Large intestine (tissue), 3 donors: ENCODE measurements around the gene HERC2. TPM values are rescaled to one million over a fixed set of nuclear protein-coding genes. Genes with fewer than 3 reads are reported as not detected.
"Not testable (repeated sequence)": the region's sequence is repeated elsewhere in the genome, so short reads cannot be mapped to it uniquely, and the experiment has no call there.

Experiments used
- DNase-seq, 2 donors: peaks; one replicate each; pipeline versions ENCODE4 v3.0.0 to v3.0.0-alpha.2; 2013
- H3K27ac ChIP-seq: one replicate; pipeline ENCODE4 v1.5.1; 2013; ENCODE audit warnings: low read length
- H3K27me3 ChIP-seq: 2 replicates; pipeline ENCODE4 v1.6.1; 2013; ENCODE audit warnings: low read length; ENCODE audit not compliant: control insufficient read depth, insufficient read depth
- H3K36me3 ChIP-seq: 2 replicates; pipeline ENCODE4 v1.6.1; 2013; ENCODE audit warnings: low read length; ENCODE audit not compliant: control insufficient read depth, insufficient read depth
- H3K4me1 ChIP-seq: one replicate; pipeline ENCODE4 v1.6.1; 2013; ENCODE audit warnings: low read length; ENCODE audit not compliant: control insufficient read depth, insufficient read depth
- H3K4me3 ChIP-seq: one replicate; pipeline ENCODE4 v1.5.1; 2013; ENCODE audit warnings: low read length
- H3K9me3 ChIP-seq: one replicate; pipeline ENCODE4 v1.6.1; 2013; ENCODE audit warnings: mild to moderate bottlenecking, low read depth, low read length, moderate library complexity; ENCODE audit not compliant: control insufficient read depth
- WGBS: methylation state at CpG from one replicate; pipeline ENCODE4 v1.1.5; 2013; ENCODE audit warnings: low lambda C conversion rate; ENCODE audit not compliant: insufficient coverage; 5-methylcytosine and 5-hydroxymethylcytosine counted together
- polyA plus RNA-seq: library from polyadenylated mRNA; unstranded; fragments of 120-200 nt; gene quantifications from one replicate; pipeline ENCODE4 v1.2.1, GENCODE V29; 2013

Gene HERC2
- polyA plus RNA-seq, 1 donor = 42.7 TPM

GRCh38 chr15:28305700-28306099 is 16.3 kb downstream of the HERC2 start:
- not testable (repeated sequence) for H3K4me3 ChIP-seq, H3K36me3 ChIP-seq, H3K27me3 ChIP-seq, DNase-seq, H3K4me1 ChIP-seq, H3K27ac ChIP-seq, H3K9me3 ChIP-seq
- WGBS = no CpG with 5 or more reads among the region's 2 CpGs

- no CpG with 5 or more reads among the region's 3 CpGs for WGBS
- not testable (repeated sequence) for H3K9me3 ChIP-seq, H3K4me3 ChIP-seq, H3K36me3 ChIP-seq, H3K27me3 ChIP-seq, H3K4me1 ChIP-seq, H3K27ac ChIP-seq, DNase-seq
These were observed 24.5 kb downstream of the HERC2 start for GRCh38 chr15:28297434-28297833.

- DNase-seq, H3K27ac ChIP-seq, H3K4me3 ChIP-seq, H3K4me1 ChIP-seq, H3K36me3 ChIP-seq, H3K27me3 ChIP-seq, H3K9me3 ChIP-seq: not testable (repeated sequence)
- WGBS = no CpG with 5 or more reads among the region's 4 CpGs
These were observed 25.2 kb downstream of the HERC2 start for GRCh38 chr15:28296814-28297213.

GRCh38 chr15:28295009-28295563 is 26.9 kb downstream of the HERC2 start:
- whole genome bisulfite sequencing = no CpG with 5 or more reads among the region's 3 CpGs
- not testable (repeated sequence) for H3K4me3 ChIP-seq, H3K27ac ChIP-seq

GRCh38 chr15:28294560-28294959 is 27.4 kb downstream of the HERC2 start:
- not testable (repeated sequence) for H3K4me3 ChIP-seq, H3K9me3 ChIP-seq, H3K27ac ChIP-seq, H3K27me3 ChIP-seq, H3K4me1 ChIP-seq, DNase-seq
- WGBS = no CpG with 5 or more reads among the region's 10 CpGs
- H3K36me3 ChIP-seq = peaks cover 19% of the 10 kb centered on the region

More at GRCh38 chr15:28295009-28295563, 26.9 kb downstream of the HERC2 start:
- H3K4me1 ChIP-seq, DNase-seq, H3K27me3 ChIP-seq, H3K9me3 ChIP-seq: not testable (repeated sequence)
- H3K36me3 ChIP-seq = peaks cover 14% of the 10 kb centered on the region

DNA sequence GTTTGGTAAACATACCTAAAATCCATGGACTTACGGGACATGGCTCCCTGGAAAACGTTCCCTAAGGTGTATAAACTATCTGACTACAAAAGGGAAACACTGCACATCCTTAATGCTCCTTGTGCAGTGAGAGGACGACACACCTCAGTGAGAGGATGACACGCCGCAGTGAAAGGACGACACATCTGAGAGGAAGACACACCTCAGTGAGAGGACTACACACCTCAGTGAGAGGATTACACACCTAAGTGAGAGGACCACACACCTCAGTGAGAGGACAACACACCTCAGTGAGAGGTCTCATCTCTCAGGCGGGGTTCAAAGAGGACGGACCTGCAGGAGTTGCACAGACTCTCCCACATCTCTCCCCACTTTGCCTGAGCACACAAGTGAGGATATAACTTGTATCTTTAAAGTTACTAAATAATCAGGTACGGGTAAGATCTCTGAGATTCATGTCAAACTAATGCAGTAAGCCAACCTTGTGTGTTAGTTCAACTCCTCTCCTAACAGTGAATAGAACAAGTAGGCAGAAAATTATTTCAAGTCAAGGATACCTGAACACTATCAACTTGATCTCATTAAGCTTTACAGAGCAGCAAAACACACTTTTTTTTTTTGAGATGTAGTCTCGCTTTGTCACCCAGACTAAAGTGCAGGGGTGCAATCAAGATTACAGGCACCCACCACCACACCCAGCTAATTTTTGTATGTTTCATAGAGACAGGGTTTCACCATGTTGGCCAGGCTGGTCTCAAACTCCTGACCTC is 32.1 kb downstream of the HERC2 start:
- no peaks in the 10 kb centered on the region for H3K9me3 ChIP-seq
- no peak overlapping the region for H3K27ac ChIP-seq
- no peaks in the 10 kb centered on the region for H3K4me1 ChIP-seq
- H3K4me3 ChIP-seq = no peak overlapping the region
- no peaks in the 10 kb centered on the region for H3K27me3 ChIP-seq
- 100% methylated on average over 1 of the region's 10 CpGs for WGBS
- no peak for DNase-seq
- peaks cover 22% of the 10 kb centered on the region for H3K36me3 ChIP-seq

DNA sequence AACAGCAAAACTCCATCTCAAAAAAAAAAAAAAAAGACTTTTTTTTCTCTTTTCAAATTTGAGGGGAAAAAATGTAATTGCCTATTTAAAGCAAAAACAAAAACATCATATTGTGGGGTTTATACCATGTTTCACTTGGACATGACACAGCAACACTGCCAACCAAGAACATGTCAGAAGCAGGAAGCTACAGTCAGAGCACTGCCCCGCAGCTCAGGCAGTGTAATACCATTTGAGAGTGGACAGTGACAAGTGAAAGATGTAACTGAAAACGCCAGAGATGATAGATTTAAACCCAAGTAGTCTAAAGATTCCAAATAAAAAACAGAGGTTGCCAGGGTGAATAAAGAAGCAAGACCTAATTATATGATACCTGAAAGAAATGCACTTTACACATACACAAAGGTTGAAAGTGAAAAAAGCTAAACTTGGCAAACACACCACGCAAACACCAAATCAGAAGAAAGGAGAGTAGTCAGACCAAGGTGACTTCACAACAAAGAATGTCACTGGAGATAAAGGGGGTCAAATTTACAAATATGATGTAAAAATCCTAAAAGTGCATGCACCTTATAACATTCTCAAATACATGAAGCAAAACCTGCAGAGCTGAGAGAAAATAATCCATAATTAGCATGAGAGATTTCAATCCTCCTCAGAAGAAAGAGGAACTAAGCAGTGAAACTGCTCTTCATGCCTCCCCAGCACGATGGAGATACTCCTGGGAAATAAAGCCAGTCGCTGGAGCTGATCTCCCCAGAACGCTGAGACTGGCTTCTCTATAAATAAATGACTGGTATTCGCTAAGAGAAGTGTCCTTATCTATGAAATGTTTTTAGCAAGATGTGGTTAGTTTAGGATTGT is 32.9 kb downstream of the HERC2 start:
- H3K27ac ChIP-seq, DNase-seq, H3K27me3 ChIP-seq, H3K4me1 ChIP-seq, H3K4me3 ChIP-seq, H3K9me3 ChIP-seq: not testable (repeated sequence)
- WGBS = 80% methylated on average over 1 of the region's 7 CpGs
- peaks cover 22% of the 10 kb centered on the region for H3K36me3 ChIP-seq

DNA sequence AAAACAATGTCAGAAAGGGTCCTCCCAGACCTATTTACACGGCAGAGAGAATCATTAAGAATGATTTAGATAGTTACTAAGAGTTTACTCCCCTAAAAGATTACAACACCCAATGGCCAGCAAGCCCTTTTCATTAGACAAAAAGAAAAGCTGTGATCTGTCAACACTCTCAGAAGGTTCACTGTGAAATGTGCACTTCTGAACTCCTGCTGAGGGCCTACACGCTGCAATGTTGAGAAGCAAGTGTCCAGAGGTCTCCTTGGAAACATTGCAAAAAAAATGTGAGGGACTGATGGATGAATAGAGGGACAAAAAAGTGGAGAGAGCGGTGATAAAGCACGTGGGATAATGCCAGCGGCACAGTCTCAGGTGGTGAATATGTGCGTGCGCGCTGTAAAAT is 35.3 kb downstream of the HERC2 start:
- no CpG with 5 or more reads among the region's 8 CpGs for WGBS
- peaks cover 27% of the 10 kb centered on the region for H3K36me3 ChIP-seq
- not testable (repeated sequence) for DNase-seq, H3K4me1 ChIP-seq, H3K27ac ChIP-seq, H3K4me3 ChIP-seq, H3K27me3 ChIP-seq, H3K9me3 ChIP-seq

- no peaks in the 10 kb centered on the region for H3K4me1 ChIP-seq
- peaks cover 29% of the 10 kb centered on the region for H3K36me3 ChIP-seq
- DNase-seq = no peak
- H3K9me3 ChIP-seq = peaks cover 7% of the 10 kb centered on the region
- H3K27ac ChIP-seq = no peak overlapping the region
- no peaks in the 10 kb centered on the region for H3K27me3 ChIP-seq
- H3K4me3 ChIP-seq = no peak overlapping the region
- 90% methylated on average over 2 of the region's 3 CpGs for WGBS
These were observed 35.9 kb downstream of the HERC2 start for GRCh38 chr15:28286031-28286430.

DNA sequence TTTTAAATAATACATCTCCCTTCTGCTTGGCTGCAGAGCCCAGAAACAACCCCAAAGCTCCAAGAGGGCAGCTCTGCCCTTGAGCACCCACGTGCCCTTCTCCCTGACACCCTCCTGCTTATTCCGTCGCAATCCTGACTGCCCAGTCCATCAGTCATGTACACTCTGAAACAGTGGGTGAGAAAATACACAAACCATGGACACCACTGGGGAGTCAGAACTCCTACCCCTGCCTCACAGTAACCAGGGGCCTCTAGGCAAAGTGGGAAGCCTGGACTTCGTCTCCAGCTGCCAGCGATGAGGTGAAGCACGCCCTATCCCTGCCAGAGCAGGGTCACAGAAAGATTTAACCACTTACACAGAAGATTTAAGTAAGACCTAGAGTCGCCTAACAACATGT is 40.1 kb downstream of the HERC2 start:
- DNase-seq = no peak
- H3K27ac ChIP-seq = no peak overlapping the region
- H3K4me3 ChIP-seq = no peak overlapping the region

More for the DNA sequence above, 40.1 kb downstream of the HERC2 start:
- WGBS = no CpG with 5 or more reads among the region's 7 CpGs
- Histone ChIP-seq H3K9me3 (peaks cover 7% of the 10 kb centered on the region), H3K4me1 (no peaks in the 10 kb centered on the region), H3K36me3 (peaks cover 35% of the 10 kb centered on the region), H3K27me3 (no peaks in the 10 kb centered on the region)
